ENCODE data around the gene FURIN. TPM values are rescaled to one million over a fixed set of nuclear protein-coding genes. Genes with fewer than 3 reads are reported as not detected.

Gene FURIN
- total and polyA plus RNA-seq, 9 of the 15 experiments (the other 6 are each of a cell fraction or from before 2014, with no cell fraction given), result 0.92 to 99.9 (median 34.8) TPM

GRCh38 chr15:90885432-90886290, 17.3 kb downstream of the FURIN start (continued):
- TF ChIP-seq ZSCAN32 (CRISPR knock-in tag; IDR thresholded peaks at IDR 0.05), result 0 out of 2 replicates have a peak, but pooled peaks have one; percentile 35
- TF ChIP-seq CBX3 (IDR thresholded peaks at IDR 0.05; ENCODE audit: borderline replicate concordance in 1 of 2, low read length in 2 of 2), result no peak
- TF ChIP-seq, protein P1, sequence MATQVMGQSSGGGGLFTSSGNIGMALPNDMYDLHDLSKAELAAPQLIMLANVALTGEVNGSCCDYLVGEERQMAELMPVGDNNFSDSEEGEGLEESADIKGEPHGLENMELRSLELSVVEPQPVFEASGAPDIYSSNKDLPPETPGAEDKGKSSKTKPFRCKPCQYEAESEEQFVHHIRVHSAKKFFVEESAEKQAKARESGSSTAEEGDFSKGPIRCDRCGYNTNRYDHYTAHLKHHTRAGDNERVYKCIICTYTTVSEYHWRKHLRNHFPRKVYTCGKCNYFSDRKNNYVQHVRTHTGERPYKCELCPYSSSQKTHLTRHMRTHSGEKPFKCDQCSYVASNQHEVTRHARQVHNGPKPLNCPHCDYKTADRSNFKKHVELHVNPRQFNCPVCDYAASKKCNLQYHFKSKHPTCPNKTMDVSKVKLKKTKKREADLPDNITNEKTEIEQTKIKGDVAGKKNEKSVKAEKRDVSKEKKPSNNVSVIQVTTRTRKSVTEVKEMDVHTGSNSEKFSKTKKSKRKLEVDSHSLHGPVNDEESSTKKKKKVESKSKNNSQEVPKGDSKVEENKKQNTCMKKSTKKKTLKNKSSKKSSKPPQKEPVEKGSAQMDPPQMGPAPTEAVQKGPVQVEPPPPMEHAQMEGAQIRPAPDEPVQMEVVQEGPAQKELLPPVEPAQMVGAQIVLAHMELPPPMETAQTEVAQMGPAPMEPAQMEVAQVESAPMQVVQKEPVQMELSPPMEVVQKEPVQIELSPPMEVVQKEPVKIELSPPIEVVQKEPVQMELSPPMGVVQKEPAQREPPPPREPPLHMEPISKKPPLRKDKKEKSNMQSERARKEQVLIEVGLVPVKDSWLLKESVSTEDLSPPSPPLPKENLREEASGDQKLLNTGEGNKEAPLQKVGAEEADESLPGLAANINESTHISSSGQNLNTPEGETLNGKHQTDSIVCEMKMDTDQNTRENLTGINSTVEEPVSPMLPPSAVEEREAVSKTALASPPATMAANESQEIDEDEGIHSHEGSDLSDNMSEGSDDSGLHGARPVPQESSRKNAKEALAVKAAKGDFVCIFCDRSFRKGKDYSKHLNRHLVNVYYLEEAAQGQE (IDR thresholded peaks at IDR 0.05; ENCODE audit: borderline replicate concordance), result peak; percentile 93
- TF ChIP-seq, protein P1 (CRISPR knock-in tag; IDR thresholded peaks at IDR 0.05; ENCODE audit: low read depth), result no peak
- no peak for TF ChIP-seq RBM39 (optimal IDR thresholded peaks at IDR 0.05; ENCODE audit: low read depth, low read length)
- peak; percentile 39; the same call in 1 of the 2 replicates for TF ChIP-seq TOE1 (IDR thresholded peaks at IDR 0.05; ENCODE audit: borderline replicate concordance)
- no peak for TF ChIP-seq TOE1 (CRISPR knock-in tag; IDR thresholded peaks at IDR 0.05; ENCODE audit: borderline replicate concordance, low read depth)
- peak; percentile 94 for TF ChIP-seq KLF13 (tag; IDR thresholded peaks at IDR 0.05; ENCODE audit: borderline replicate concordance, low read depth)
- TF ChIP-seq ZNF449 (CRISPR knock-in tag; IDR thresholded peaks at IDR 0.05), result no peak
- 0 out of 2 replicates have a peak, but pooled peaks have one; percentile 11 for TF ChIP-seq RREB1 (CRISPR knock-in tag; IDR thresholded peaks at IDR 0.05)

Data from K562 (cell line).